ENCODE data around the gene SCUBE1.

SCUBE1 gene

DNA sequence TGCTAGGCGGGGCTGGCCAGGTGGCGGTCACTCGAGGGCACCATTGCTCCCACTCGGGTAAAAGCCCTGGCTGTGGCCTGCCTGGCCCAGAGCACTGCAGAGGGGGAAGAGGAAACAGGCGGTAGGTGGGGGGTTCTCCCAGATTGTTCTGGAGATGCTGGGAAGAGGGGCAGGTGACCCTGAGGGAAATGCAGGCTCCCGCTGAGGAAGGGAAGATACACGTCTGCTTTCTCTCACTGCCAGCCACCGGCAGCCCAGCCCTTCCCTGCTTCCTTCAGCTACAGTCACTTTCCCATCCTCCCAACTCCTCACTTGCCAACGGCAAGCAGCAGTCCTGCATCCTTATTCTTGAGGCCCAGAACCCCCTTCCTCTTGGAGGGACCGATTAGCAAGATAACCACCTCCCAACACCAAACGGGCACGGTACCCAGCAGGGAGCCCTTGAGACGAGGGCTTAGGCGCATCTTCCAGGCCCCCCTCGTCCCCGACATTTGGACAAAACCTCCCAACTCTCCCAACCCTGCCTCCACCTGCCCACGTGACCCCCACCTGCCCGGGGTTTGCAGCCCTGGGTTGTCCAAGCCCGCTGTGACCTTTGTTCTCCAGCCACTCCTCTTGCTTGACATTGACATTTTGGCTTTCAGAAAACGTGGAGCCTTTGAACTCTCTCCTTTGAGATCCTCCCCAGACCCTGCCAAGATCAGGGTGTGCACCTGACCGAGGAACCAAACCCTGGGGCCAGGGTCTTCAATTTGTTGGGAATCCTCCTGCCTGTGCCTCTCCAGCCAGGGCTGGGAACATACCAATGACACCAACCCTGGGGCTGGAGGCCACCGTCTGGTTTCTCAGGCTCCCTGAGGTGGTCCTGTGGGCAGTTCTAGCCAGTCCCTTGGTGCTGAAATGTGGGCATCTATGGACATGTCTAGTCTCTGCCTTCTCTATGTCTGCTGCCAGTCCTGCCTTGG, 107.4 kb downstream of the SCUBE1 start:
- no peak overlapping the region for H3K27ac Mint-ChIP-seq
- no peaks in the 10 kb centered on the region for H3K36me3 Mint-ChIP-seq (ENCODE audit: low read depth)
- H3K4me1 Mint-ChIP-seq (ENCODE audit: low read depth), result peaks cover 5% of the 10 kb centered on the region
- no peaks in the 10 kb centered on the region for H3K9me3 Mint-ChIP-seq
- no peak overlapping the region for H3K4me3 Mint-ChIP-seq
- H3K27me3 Mint-ChIP-seq (ENCODE audit: low read depth), result no peaks in the 10 kb centered on the region

DNA sequence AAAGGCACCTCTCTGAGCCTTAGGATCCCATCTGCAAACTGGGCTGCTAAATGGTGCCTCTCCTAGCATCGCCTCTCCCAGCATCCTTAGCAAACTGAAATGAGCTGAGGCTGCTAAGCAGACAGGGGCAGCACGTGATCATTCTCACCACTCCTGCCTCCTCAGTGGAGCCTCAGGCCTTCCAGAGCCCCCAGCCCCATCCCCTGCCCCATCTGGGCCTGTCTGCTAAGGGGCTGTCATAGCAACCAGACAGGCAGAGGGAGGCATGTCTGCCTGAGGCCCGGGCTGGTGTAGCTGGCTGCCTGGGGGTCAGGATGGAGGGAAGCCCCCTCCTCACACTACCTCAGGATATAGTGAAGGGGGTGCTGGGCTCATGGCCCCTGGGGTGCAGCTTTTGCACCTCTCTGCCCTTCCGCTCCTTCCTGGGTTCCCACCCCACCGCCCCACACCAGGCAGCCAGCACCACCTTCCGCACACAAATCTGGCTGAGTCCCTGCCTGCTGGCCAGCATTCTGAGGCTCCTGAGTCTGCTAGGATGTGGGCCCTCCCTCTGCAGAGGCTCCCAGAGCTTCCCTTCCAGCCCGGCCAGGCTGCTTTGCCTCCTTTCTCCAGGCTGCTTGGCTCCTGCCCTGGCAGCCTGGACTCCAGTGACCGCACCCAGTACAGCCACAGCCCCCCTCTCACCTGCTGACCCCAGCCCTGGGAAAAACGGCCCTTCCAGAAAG, 108.7 kb downstream of the SCUBE1 start:
- Mint-ChIP-seq H3K27me3 (ENCODE audit: low read depth) (no peaks in the 10 kb centered on the region), H3K27ac (no peak overlapping the region), H3K36me3 (ENCODE audit: low read depth) (no peaks in the 10 kb centered on the region), H3K9me3 (no peaks in the 10 kb centered on the region), H3K4me1 (ENCODE audit: low read depth) (peaks cover 5% of the 10 kb centered on the region), H3K4me3 (no peak overlapping the region)

DNA sequence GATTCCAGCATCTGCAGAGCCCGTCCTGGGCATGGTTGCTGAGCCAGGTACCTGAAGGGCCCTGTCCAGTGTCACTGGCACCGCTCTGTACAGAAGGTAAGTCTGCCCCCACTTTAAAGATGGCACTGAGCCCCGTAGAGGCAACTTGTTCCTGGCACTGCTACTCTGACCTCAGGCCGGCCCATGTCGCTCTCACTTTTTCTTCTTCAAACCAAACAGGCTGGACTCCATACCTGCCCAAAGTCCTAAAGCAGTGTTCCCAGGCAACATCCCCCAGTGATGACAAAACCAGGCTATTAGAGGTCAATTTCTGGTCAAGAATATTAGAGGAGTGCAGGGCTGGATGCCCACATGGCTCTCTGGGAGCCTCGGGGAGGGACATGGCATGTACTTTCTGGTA, 109.6 kb downstream of the SCUBE1 start:
- H3K4me1 Mint-ChIP-seq (ENCODE audit: low read depth), result peaks cover 5% of the 10 kb centered on the region

DNA sequence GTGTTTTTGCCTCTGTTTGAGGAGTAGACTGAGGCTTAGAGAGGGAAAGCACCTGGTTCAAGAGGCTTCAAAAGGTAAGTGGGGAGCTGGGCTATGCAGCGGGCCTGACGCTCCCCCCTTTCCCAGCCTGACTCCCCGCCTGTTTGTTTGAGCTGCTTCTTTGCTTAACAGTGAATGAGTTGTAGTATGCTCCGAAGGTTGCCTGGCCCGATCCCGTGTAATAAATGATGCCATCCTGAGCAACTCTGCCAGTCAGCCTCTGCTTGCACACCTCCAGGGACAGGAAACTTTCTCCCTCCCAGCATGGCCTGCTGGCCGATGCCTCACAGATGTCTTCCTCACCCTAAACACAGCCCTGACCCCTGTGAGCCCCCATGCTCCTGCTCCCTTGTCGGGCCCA, 110.7 kb downstream of the SCUBE1 start:
- H3K4me1 Mint-ChIP-seq (ENCODE audit: low read depth), result peaks cover 5% of the 10 kb centered on the region
- no peaks in the 10 kb centered on the region for H3K36me3 Mint-ChIP-seq (ENCODE audit: low read depth)
- no peaks in the 10 kb centered on the region for H3K27me3 Mint-ChIP-seq (ENCODE audit: low read depth)
- no peaks in the 10 kb centered on the region for H3K9me3 Mint-ChIP-seq
- H3K27ac Mint-ChIP-seq, result no peak overlapping the region
- no peak overlapping the region for H3K4me3 Mint-ChIP-seq

More for the DNA sequence above, 109.6 kb downstream of the SCUBE1 start:
- Mint-ChIP-seq H3K4me3 (no peak overlapping the region), H3K9me3 (no peaks in the 10 kb centered on the region), H3K27ac (no peak overlapping the region), H3K36me3 (ENCODE audit: low read depth) (no peaks in the 10 kb centered on the region), H3K27me3 (ENCODE audit: low read depth) (no peaks in the 10 kb centered on the region)

DNA sequence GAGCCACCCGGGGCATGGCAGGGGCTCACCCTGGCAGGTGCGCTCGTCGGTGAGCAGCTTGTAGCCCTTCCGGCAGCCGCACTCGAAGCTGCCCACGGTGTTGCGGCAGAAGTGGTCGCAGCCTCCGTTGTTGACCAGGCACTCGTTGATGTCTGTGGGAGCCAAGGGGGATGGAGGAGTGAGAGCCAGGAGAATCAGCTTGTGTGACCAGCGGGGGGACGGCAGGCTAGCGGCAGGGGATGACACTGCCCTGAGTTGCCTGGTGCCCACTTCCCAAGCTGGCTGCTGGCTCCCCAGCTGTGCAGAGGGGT, 111.5 kb downstream of the SCUBE1 start:
- Mint-ChIP-seq H3K27me3 (ENCODE audit: low read depth) (no peaks in the 10 kb centered on the region), H3K4me3 (no peak overlapping the region), H3K9me3 (no peaks in the 10 kb centered on the region), H3K36me3 (ENCODE audit: low read depth) (no peaks in the 10 kb centered on the region), H3K4me1 (ENCODE audit: low read depth) (peaks cover 5% of the 10 kb centered on the region), H3K27ac (no peak overlapping the region)

DNA sequence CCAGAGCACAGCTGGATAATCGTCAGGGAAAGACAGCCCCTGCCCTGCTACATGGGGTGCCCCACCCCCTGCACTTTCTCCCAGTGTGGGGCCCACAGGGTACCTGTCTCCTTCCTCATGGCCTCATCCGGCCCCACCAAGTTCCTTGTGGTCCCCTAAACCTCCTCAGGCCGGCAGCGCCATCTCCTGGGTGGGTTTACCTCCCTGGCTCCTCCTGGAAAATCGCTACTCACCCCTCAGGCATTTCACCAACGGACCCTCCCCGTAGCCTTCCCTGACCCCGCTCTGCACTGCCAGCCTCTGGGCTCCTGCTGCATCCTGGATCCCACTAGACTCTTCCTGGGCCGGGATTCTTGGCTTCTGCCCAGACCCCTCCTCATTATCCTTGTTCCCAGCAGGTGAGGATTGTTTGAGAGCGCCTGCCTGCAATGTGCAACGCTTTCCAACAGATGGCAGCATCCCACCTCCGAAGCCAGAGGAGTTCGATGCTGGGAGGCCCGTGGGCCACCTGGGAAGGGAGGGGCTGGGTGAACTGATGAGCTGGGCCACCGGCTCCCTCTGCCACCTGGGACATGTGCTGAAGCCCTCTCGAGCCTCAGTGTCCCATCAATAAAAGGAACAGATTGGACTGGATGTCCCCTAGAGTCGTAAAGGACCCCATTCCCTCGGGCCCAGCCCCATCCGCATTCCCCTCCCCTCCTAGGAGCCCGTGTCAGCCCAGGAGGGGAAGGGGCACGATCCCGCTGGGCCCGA, 112.0 kb downstream of the SCUBE1 start:
- no peaks in the 10 kb centered on the region for H3K36me3 Mint-ChIP-seq (ENCODE audit: low read depth)
- H3K4me3 Mint-ChIP-seq, result no peak overlapping the region
- H3K27me3 Mint-ChIP-seq (ENCODE audit: low read depth), result no peaks in the 10 kb centered on the region
- peaks cover 5% of the 10 kb centered on the region for H3K4me1 Mint-ChIP-seq (ENCODE audit: low read depth)
- no peak overlapping the region for H3K27ac Mint-ChIP-seq
- H3K9me3 Mint-ChIP-seq, result no peaks in the 10 kb centered on the region

DNA sequence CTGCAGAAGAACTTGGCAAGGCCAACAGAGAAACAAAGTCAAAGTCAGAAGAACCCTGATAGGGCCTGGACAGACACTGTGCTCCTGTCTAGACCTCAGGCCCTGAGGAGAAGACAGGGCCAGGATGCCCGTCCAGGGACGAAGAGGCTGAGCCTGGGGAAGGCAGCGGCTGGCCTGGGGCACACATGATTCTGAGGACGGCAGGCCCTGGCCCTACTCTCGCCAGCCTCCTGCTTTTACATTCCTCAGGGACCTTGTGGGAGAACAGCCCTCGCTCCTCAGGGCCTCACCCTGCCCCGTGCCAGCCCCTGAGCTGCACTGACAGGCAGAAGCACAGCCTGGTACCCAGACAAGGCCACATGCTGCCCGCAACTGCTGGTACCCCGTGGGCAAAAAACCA, 112.6 kb downstream of the SCUBE1 start:
- Mint-ChIP-seq H3K9me3 (no peaks in the 10 kb centered on the region), H3K4me1 (ENCODE audit: low read depth) (peaks cover 5% of the 10 kb centered on the region), H3K27ac (no peak overlapping the region), H3K27me3 (ENCODE audit: low read depth) (no peaks in the 10 kb centered on the region), H3K4me3 (no peak overlapping the region), H3K36me3 (ENCODE audit: low read depth) (no peaks in the 10 kb centered on the region)

DNA sequence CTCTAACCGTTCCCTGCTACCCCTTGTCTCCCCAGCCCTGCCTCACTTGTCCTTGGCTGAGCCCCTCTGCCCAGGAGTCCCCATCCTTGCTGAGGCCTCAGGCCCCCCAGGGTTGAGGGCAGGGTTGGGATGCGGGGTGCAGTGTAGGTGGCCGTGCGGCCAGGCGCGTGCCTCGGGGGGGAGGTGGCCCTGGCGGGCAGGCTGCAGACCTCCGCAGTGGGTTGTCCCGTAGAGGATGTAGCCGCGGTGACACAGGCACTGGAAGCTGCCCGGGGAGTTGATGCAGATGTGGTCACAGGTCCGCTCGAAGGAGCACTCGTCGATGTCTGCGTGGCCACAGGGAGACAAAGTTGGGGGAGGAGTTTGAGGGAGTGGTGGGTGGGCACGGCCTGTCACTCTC, 114.3 kb downstream of the SCUBE1 start:
- no peaks in the 10 kb centered on the region for H3K27me3 Mint-ChIP-seq (ENCODE audit: low read depth)
- no peak overlapping the region for H3K27ac Mint-ChIP-seq
- H3K4me1 Mint-ChIP-seq (ENCODE audit: low read depth), result peaks cover 5% of the 10 kb centered on the region
- H3K36me3 Mint-ChIP-seq (ENCODE audit: low read depth), result no peaks in the 10 kb centered on the region
- H3K9me3 Mint-ChIP-seq, result no peaks in the 10 kb centered on the region
- no peak overlapping the region for H3K4me3 Mint-ChIP-seq

DNA sequence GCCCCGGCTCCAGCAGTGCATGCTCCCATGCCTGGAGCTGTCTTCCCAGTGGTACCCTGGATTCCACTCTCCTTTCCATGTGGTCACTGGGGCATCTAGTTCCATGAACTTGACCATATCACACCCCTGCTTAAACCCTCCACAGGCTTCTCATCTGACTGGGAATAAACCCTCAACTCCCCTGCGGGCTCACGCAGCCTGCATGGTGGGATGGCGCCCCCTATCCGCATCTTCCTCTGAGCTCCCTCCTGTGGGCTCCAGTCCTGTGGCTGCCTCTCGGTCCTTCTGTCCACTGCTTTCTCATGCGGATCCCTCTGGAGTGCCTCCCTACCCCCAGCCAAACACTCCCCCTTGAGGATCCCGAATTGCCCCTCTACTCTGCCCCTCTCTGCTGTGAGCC, 114.8 kb downstream of the SCUBE1 start:
- Mint-ChIP-seq H3K4me3 (no peak overlapping the region), H3K36me3 (ENCODE audit: low read depth) (no peaks in the 10 kb centered on the region), H3K4me1 (ENCODE audit: low read depth) (peaks cover 5% of the 10 kb centered on the region), H3K27ac (no peak overlapping the region), H3K27me3 (ENCODE audit: low read depth) (no peaks in the 10 kb centered on the region), H3K9me3 (no peaks in the 10 kb centered on the region)

DNA sequence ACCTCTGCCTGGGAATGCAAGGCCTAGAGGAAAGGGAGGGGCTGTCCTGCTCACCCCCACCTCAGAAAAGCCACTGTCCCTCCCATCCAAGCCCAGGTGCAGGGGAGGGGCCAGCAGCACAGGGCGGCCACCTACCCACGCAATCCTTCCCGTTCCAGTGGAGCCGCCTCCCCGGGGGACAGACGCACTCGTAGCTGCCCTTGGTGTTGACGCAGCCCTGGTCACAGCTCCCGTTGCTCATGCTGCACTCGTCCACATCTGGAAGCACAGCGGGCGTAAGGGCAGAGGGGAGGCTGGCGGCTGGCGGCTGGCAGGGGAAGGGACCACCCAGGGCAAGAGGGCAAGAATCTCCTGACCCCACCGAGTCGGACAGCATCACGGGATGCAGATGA, 115.9 kb downstream of the SCUBE1 start:
- peaks cover 5% of the 10 kb centered on the region for H3K4me1 Mint-ChIP-seq (ENCODE audit: low read depth)
- no peaks in the 10 kb centered on the region for H3K9me3 Mint-ChIP-seq
- no peak overlapping the region for H3K27ac Mint-ChIP-seq
- no peaks in the 10 kb centered on the region for H3K36me3 Mint-ChIP-seq (ENCODE audit: low read depth)
- no peaks in the 10 kb centered on the region for H3K27me3 Mint-ChIP-seq (ENCODE audit: low read depth)
- H3K4me3 Mint-ChIP-seq, result no peak overlapping the region

DNA sequence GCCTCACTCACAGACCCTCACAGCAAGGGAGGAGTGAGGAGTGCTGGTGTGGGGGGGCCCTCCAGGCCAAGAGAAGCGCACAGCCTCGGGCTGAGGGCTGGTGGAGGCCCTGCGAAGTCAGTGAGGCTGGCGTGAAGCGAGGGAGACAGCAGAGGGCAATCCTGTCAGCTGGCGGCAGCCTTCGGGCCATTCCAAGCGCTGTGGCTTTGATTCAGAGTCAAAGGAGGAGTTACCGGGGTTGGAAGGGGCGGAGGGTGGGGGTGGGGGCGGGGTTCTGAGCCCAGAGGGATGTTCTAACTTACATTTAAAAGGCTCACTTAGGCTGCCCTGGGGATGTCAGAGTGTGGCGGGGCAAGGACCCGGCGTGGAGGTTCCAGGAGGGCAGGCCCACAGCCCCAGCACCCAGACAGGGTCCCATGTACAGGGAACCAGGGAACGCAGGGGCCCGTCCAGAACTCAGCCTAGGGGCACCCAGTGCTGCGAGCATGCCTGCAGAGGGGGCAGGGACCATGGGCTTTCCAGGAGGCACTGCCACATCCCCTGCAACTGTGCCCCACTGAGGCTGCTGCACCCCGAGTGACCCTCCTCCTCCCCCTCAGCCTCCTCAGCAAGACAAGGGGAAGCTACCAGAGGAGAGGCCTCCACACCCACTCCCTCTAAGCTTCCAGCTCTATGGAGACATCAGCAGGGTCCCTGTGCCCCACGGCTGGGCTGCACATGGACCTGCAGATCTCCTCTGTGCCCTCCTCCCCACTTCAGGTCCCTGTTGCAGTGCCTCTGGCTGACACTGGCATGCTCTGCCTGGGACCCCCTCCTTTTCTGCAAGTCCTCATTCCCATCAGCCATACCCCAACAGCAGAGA, 116.6 kb downstream of the SCUBE1 start:
- no peak overlapping the region for H3K27ac Mint-ChIP-seq
- H3K9me3 Mint-ChIP-seq, result no peaks in the 10 kb centered on the region
- peaks cover 5% of the 10 kb centered on the region for H3K4me1 Mint-ChIP-seq (ENCODE audit: low read depth)
- no peaks in the 10 kb centered on the region for H3K27me3 Mint-ChIP-seq (ENCODE audit: low read depth)
- H3K4me3 Mint-ChIP-seq, result no peak overlapping the region
- H3K36me3 Mint-ChIP-seq (ENCODE audit: low read depth), result no peaks in the 10 kb centered on the region

DNA sequence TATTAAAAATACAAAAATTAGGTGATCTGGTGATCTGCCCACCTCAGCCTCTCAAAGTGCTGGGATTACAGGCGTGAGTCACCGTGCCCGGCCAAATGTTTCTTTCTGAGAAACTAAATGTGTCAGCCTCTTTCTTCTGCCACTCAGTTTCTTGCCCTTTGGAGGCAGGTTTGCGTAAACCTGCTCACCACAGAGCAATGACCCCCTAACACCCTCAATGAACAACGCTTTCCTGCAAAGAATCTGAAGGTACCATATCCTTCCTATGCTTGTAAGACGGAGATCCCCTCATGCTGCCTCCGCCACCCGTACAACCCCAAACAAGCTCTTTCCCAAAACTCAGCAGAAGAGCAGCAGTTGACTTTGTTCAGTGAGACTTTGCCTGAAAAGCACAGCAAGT, 117.6 kb downstream of the SCUBE1 start:
- H3K27me3 Mint-ChIP-seq (ENCODE audit: low read depth), result no peaks in the 10 kb centered on the region
- no peaks in the 10 kb centered on the region for H3K9me3 Mint-ChIP-seq
- H3K4me1 Mint-ChIP-seq (ENCODE audit: low read depth), result no peaks in the 10 kb centered on the region
- no peaks in the 10 kb centered on the region for H3K36me3 Mint-ChIP-seq (ENCODE audit: low read depth)
- no peak overlapping the region for H3K4me3 Mint-ChIP-seq
- H3K27ac Mint-ChIP-seq, result no peak overlapping the region

DNA sequence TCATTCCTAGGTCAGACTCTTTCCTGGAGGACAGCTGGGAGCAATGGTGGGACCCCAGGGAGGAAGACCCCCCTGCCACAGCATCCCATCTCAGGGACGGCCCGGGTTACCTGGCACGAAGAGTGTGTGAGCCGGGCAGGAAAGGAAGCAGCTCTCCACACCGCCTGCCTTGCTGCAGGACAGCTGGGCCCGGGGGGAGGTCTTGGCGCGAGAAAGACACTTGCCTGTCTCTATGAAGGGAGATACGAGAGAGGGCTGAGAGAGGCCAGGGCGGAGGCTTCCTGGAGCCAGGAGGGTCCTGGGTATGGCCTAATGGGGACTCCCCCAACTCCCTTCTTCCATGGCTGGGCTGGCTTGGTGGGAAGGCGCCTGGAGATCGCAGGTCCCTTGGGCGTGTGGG, 120.2 kb downstream of the SCUBE1 start:
- no peak overlapping the region for H3K27ac Mint-ChIP-seq
- H3K4me3 Mint-ChIP-seq, result no peak overlapping the region
- no peaks in the 10 kb centered on the region for H3K36me3 Mint-ChIP-seq (ENCODE audit: low read depth)
- H3K9me3 Mint-ChIP-seq, result no peaks in the 10 kb centered on the region
- no peaks in the 10 kb centered on the region for H3K4me1 Mint-ChIP-seq (ENCODE audit: low read depth)
- H3K27me3 Mint-ChIP-seq (ENCODE audit: low read depth), result no peaks in the 10 kb centered on the region

DNA sequence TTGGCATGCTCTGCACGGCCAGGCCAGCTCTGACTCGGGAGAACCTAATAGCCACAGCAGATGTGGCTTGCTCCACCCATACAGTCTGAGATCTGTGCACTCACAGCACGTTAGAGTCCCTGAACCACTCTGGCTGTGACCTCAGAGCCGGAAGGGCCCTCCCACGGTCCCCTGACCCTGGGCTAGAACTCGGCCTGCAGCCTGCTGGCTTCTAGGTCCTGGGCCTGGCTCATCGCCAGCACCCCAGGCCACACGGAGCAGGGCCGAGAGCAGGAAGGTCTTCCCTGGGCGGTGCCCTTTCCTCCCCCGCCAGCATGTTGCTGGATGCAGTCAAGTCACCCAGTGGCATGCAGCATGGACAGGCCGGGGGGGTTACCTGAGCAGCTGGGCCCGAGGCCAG, 120.9 kb downstream of the SCUBE1 start:
- no peaks in the 10 kb centered on the region for H3K27me3 Mint-ChIP-seq (ENCODE audit: low read depth)
- H3K9me3 Mint-ChIP-seq, result no peaks in the 10 kb centered on the region
- H3K4me3 Mint-ChIP-seq, result no peak overlapping the region
- no peaks in the 10 kb centered on the region for H3K4me1 Mint-ChIP-seq (ENCODE audit: low read depth)
- H3K36me3 Mint-ChIP-seq (ENCODE audit: low read depth), result no peaks in the 10 kb centered on the region
- no peak overlapping the region for H3K27ac Mint-ChIP-seq

All from T-helper 1 cell treated with Interleukin-12 subunit alpha and Interleukin-12 subunit beta and Interleukin-4 antibody, amounts not matched to agents 30 μg/mL and 1 μg/mL, for 36 hours (primary cell).